AG09319 (cell line): ENCODE measurements around the gene NFIC.
A peak's percentile ranks its signal among the peaks of the same experiment; 100 is the strongest.

Experiments used
- DNase-seq: peaks from one replicate; pipeline ENCODE4 v3.0.0-alpha.2; 2010; ENCODE audit warnings: low read depth; ENCODE audit errors: extremely low read depth
- TF ChIP-seq, protein P1 (sequence below): IDR thresholded peaks from 2 replicates; pipeline ENCODE4 v1.5.1; 2011; ENCODE audit warnings: low read depth, mild to moderate bottlenecking, inconsistent platforms, low read length, moderate library complexity

Gene NFIC

GRCh38 chr19:3496392-3497273 lies 130.2 kb downstream of the NFIC start:
- DNase-seq: no peak
- TF ChIP-seq, protein P1, sequence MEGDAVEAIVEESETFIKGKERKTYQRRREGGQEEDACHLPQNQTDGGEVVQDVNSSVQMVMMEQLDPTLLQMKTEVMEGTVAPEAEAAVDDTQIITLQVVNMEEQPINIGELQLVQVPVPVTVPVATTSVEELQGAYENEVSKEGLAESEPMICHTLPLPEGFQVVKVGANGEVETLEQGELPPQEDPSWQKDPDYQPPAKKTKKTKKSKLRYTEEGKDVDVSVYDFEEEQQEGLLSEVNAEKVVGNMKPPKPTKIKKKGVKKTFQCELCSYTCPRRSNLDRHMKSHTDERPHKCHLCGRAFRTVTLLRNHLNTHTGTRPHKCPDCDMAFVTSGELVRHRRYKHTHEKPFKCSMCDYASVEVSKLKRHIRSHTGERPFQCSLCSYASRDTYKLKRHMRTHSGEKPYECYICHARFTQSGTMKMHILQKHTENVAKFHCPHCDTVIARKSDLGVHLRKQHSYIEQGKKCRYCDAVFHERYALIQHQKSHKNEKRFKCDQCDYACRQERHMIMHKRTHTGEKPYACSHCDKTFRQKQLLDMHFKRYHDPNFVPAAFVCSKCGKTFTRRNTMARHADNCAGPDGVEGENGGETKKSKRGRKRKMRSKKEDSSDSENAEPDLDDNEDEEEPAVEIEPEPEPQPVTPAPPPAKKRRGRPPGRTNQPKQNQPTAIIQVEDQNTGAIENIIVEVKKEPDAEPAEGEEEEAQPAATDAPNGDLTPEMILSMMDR: no peak

GRCh38 chr19:3497757-3498520 lies 131.6 kb downstream of the NFIC start:
- no peak for DNase-seq
- TF ChIP-seq, protein P1: no peak

- DNase-seq: no peak
These were observed 133.5 kb downstream of the NFIC start for GRCh38 chr19:3499738-3500428.

GRCh38 chr19:3500429-3501101 lies 134.2 kb downstream of the NFIC start, which contains the start of gene DOHH:
Gene DOHH, minus strand, starts transcription at chr19:3500674. Its CDS starts 3,860 bp downstream, at chr19:3496814.
- TF ChIP-seq, protein P1: no peak

More at GRCh38 chr19:3499738-3500428, 133.5 kb downstream of the NFIC start:
- TF ChIP-seq, protein P1: no peak

GRCh38 chr19:3501780-3502179 lies 135.4 kb downstream of the NFIC start:
- TF ChIP-seq, protein P1: no peak
- DNase-seq: no peak

More at GRCh38 chr19:3500429-3501101, 134.2 kb downstream of the NFIC start, which contains the start of gene DOHH:
- peak; percentile 91 for DNase-seq

DNA sequence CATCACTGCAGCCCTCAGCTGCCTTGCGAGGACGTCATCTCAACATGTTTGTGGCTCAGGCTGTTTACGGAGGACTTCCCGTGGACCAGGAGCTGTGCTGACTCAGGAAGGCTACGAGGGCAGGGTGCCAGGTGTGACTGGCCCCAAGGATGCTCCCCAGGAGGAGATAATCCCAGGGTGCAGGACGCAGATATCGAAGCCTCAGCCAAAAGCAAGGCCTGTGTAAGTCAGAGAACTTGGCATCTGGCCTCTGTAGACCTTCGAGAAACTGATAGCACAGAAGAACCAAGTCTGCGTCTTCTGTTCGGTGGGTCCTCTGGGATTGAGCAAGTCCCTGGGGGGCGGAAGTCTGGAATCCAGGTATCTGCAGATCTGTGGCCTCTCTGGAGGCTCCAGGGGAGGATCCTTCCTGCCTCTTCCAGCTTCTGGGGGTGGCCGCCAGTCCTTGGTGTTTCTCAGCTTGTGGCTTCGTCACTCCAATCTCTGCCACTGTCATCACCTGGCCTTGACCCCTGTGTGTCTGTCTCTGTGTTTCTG lies 136.7 kb downstream of the NFIC start:
- TF ChIP-seq, protein P1: no peak
- no peak for DNase-seq
